Stomach (tissue), 4 donors: ENCODE measurements around the gene SLC24A3.

Experiments
- CTCF ChIP-seq, 7 experiments: fragments of 450-650 bp in 4 of 7; fragments of 200-600 bp in 3 of 7; sonication (generic) in 3 of 7; IDR thresholded peaks; one replicate each; pipeline ENCODE4 v1.5.1; 2016 to 2019; ENCODE audit warnings: antibody characterized with exemption in 7 of 7, control low read depth in 2 of 7, mild to moderate bottlenecking in 1 of 7
- POLR2A ChIP-seq, 4 donors: fragments of 450-650 bp; IDR thresholded peaks; one replicate each; pipeline ENCODE4 v1.6.1; 2016; ENCODE audit warnings: antibody characterized with exemption in 4 of 4, control low read depth in 2 of 4, mild to moderate bottlenecking in 1 of 4, moderate library complexity in 1 of 4
- POLR2AphosphoS5 ChIP-seq, 3 donors: sonication (generic); formaldehyde crosslinking; IDR thresholded peaks; one replicate each; pipeline ENCODE4 v1.6.1; 2016; ENCODE audit warnings: antibody characterized with exemption in 3 of 3

- TF ChIP-seq POLR2A (IDR thresholded peaks at IDR 0.05): no peak
- no peak for TF ChIP-seq CTCF (IDR thresholded peaks at IDR 0.05)
- no peak for TF ChIP-seq POLR2AphosphoS5 (IDR thresholded peaks at IDR 0.05)
These were observed 370.3 kb downstream of the SLC24A3 start for GRCh38 chr20:19582782-19583181.
